ENCODE results near the gene SDCCAG8.

SDCCAG8 gene

DNA sequence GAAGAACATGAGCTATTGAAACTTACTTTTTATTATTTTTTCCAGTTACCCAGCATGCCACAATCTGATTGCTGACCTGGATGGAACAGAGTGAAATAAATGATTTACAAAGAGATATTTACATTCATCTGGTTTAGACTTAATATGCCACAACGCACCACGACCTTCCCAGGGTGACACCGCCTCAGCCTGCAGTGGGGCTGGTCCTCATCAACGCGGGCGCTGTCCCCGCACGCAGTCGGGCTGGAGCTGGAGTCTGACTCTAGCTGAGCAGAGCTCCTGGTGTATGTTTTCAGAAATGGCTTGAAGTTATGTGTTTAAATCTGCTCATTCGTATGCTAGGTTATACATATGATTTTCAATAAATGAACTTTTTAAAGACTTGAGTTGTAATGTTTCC lies 243.9 kb downstream of the SDCCAG8 start:
- Histone ChIP-seq H3K27me3 (replicated peaks) (no peaks in the 10 kb centered on the region), H3K27ac (no peak overlapping the region), H3K4me3 (ENCODE audit: low read depth, low read length) (no peak overlapping the region), H3K36me3 (replicated peaks) (no peaks in the 10 kb centered on the region)
- no peak for TF ChIP-seq CTCF (IDR thresholded peaks at IDR 0.05; ENCODE audit: low read depth, low read length, missing control alignments)
- no peak for DNase-seq
- in situ Hi-C loops (cut with HindIII; ENCODE audit: low pct_ligation_motif_present, low sequenced_read_pairs): no loop called here

GRCh38 chr1:243500512-243500911 lies 244.7 kb downstream of the SDCCAG8 start:
- in situ Hi-C loops (cut with HindIII; ENCODE audit: low pct_ligation_motif_present, low sequenced_read_pairs): no loop called here
- TF ChIP-seq CTCF (IDR thresholded peaks at IDR 0.05; ENCODE audit: low read depth, low read length, missing control alignments): no peak
- Histone ChIP-seq H3K36me3 (replicated peaks) (no peaks in the 10 kb centered on the region), H3K27ac (no peak overlapping the region), H3K4me3 (ENCODE audit: low read depth, low read length) (no peak overlapping the region), H3K27me3 (replicated peaks) (no peaks in the 10 kb centered on the region)
- DNase-seq: no peak

- H3K27me3 ChIP-seq (replicated peaks): no peaks in the 10 kb centered on the region
- H3K4me3 ChIP-seq (ENCODE audit: low read depth, low read length): no peak overlapping the region
- DNase-seq: peak; percentile 28
- in situ Hi-C loops (cut with HindIII; ENCODE audit: low pct_ligation_motif_present, low sequenced_read_pairs): no loop called here
- no peaks in the 10 kb centered on the region for H3K36me3 ChIP-seq (replicated peaks)
- TF ChIP-seq CTCF (IDR thresholded peaks at IDR 0.05; ENCODE audit: low read depth, low read length, missing control alignments): no peak
- no peak overlapping the region for H3K27ac ChIP-seq
Measured at GRCh38 chr1:243501002-243501401, 245.2 kb downstream of the SDCCAG8 start.

- Histone ChIP-seq H3K36me3 (replicated peaks) (no peaks in the 10 kb centered on the region), H3K27ac (no peak overlapping the region), H3K4me3 (ENCODE audit: low read depth, low read length) (no peak overlapping the region), H3K27me3 (replicated peaks) (no peaks in the 10 kb centered on the region)
- no peak for DNase-seq
- no peak for TF ChIP-seq CTCF (IDR thresholded peaks at IDR 0.05; ENCODE audit: low read depth, low read length, missing control alignments)
- in situ Hi-C loops (cut with HindIII; ENCODE audit: low pct_ligation_motif_present, low sequenced_read_pairs): no loop called here
Measured at GRCh38 chr1:243503155-243503554, 247.3 kb downstream of the SDCCAG8 start.

- Histone ChIP-seq H3K27ac (no peak overlapping the region), H3K36me3 (replicated peaks) (no peaks in the 10 kb centered on the region), H3K27me3 (replicated peaks) (no peaks in the 10 kb centered on the region), H3K4me3 (ENCODE audit: low read depth, low read length) (no peak overlapping the region)
- peak; percentile 49 for DNase-seq
- in situ Hi-C loops (cut with HindIII; ENCODE audit: low pct_ligation_motif_present, low sequenced_read_pairs): no loop called here
- no peak for TF ChIP-seq CTCF (IDR thresholded peaks at IDR 0.05; ENCODE audit: low read depth, low read length, missing control alignments)
Measured at GRCh38 chr1:243505986-243506689, 250.3 kb downstream of the SDCCAG8 start.
